A549 (cell line): ENCODE measurements around the gene RAD51B.

ENCODE experiments used
- CHD2 ChIP-seq: fragments of 150-350 bp; IDR thresholded peaks from 2 replicates; pipeline ENCODE4 v1.6.1; 2014; ENCODE audit warnings: low read length; ENCODE audit not compliant: partially characterized antibody
- CTCF ChIP-seq: fragments of >200 bp; sonication (Bioruptor Twin); formaldehyde crosslinking; IDR thresholded peaks from 3 replicates; pipeline ENCODE4 v1.5.1; 2016
- ESRRA ChIP-seq: fragments of 150-350 bp; IDR thresholded peaks from 2 replicates; pipeline ENCODE4 v1.6.1; 2014; ENCODE audit warnings: mild to moderate bottlenecking, low read length, borderline replicate concordance
- FOSL2 ChIP-seq, 2 experiments: fragments of 450-650 bp in 1 of 2; fragments of >200 bp in 1 of 2; sonication (Bioruptor Twin) in 1 of 2; formaldehyde crosslinking; IDR thresholded peaks; 2 replicates each; pipeline versions ENCODE4 v1.5.0 to v1.6.1; 2016 to 2020; ENCODE audit warnings: mild to moderate bottlenecking in 1 of 2, moderate library complexity in 1 of 2
- HDAC2 ChIP-seq: fragments of 200-600 bp; sonication (generic); IDR thresholded peaks from 2 replicates; pipeline ENCODE4 v1.6.1; 2016
- MAZ ChIP-seq: fragments of 150-350 bp; IDR thresholded peaks from 2 replicates; pipeline ENCODE4 v1.6.1; 2014; ENCODE audit warnings: antibody characterized with exemption, low read depth, low read length, borderline replicate concordance
- NR3C1 ChIP-seq: fragments of >200 bp; sonication (Bioruptor Twin); formaldehyde crosslinking; IDR thresholded peaks from 3 replicates; pipeline ENCODE4 v1.6.1; 2017
- PHF8 ChIP-seq: fragments of 200-600 bp; sonication (generic); IDR thresholded peaks from 2 replicates; pipeline ENCODE4 v1.6.1; 2016; ENCODE audit warnings: low read depth, mild to moderate bottlenecking, antibody characterized with exemption, moderate library complexity, borderline replicate concordance

GRCh38 chr14:68528040-68528687 lies 708.6 kb downstream of the RAD51B start:
- TF ChIP-seq HDAC2 (no peak), MAZ (no peak), FOSL2 (IDR thresholded peaks at IDR 0.05) (no peak), FOSL2 (CRISPR knock-in tag; IDR thresholded peaks at IDR 0.05) (no peak), CTCF (no peak), NR3C1 (no peak), CHD2 (no peak), ESRRA (no peak), PHF8 (no peak)
